ENCODE results near the gene PPP1R9A.

- TF ChIP-seq POLR2AphosphoS5 (IDR thresholded peaks at IDR 0.05) (no peak), CTCF (IDR thresholded peaks at IDR 0.05; ENCODE audit: poor library complexity, severe bottlenecking) (no peak), TAF1 (IDR thresholded peaks at IDR 0.05; ENCODE audit: low read depth) (no peak), REST (IDR thresholded peaks at IDR 0.05; ENCODE audit: borderline replicate concordance) (no peak)
Observed at GRCh38 chr7:95286096-95286495, 378.7 kb downstream of the PPP1R9A start.

All from neural cell (in vitro differentiated cells).